HG03039 (cell line): ENCODE measurements around the gene LRRC8A.
A peak's percentile ranks its signal among the peaks of the same experiment; 100 is the strongest.
"Not testable (repeated sequence)": the region's sequence is repeated elsewhere in the genome, so short reads cannot be mapped to it uniquely, and the experiment has no call there.

ENCODE experiments used
- ATAC-seq: cut with Tn5 transposase; IDR thresholded peaks from one replicate; pipeline ENCODE4 v1.9.1; 2021; ENCODE audit warnings: mild to moderate bottlenecking, moderate library complexity; ENCODE audit not compliant: unreplicated experiment

The LRRC8A gene

GRCh38 chr9:128947527-128948301, 65.8 kb downstream of the LRRC8A start, which contains the start of the genes DOLK and NUP188:
TSS of gene DOLK (minus strand) at chr9:128947603. CDS start at chr9:128947303, 300 bp downstream.
TSS of gene NUP188 (plus strand) at chr9:128947699. CDS start at chr9:128947720, 21 bp downstream.
- peak; percentile 74 for ATAC-seq

- ATAC-seq = not testable (repeated sequence)
Observed at GRCh38 chr9:128961403-128961802, 79.5 kb downstream of the LRRC8A start.
